Fibroblast of lung (primary cell): ENCODE data around the gene CHST15. TPM values are rescaled to one million over a fixed set of nuclear protein-coding genes. Genes with fewer than 3 reads are reported as not detected.

Experiments used
- DNase-seq, 2 donors: peaks; one replicate each; pipeline versions ENCODE4 v3.0.0 to v3.0.0-alpha.2; 2010; ENCODE audit warnings: low read depth in 2 of 2
- H2AFZ ChIP-seq: 2 replicates; pipeline ENCODE4 v1.5.1; 2012; ENCODE audit warnings: low read length, control low read depth, inconsistent platforms
- H3K27ac ChIP-seq: 2 replicates; pipeline ENCODE4 v1.5.1; 2011; ENCODE audit warnings: low read length, control low read depth; ENCODE audit not compliant: insufficient read depth
- H3K27me3 ChIP-seq: 2 replicates; pipeline ENCODE4 v1.5.1; 2011; ENCODE audit warnings: mild to moderate bottlenecking, low read length; ENCODE audit not compliant: control insufficient read depth, insufficient read depth
- H3K36me3 ChIP-seq: 2 replicates; pipeline ENCODE4 v1.5.1; 2011; ENCODE audit warnings: low read length; ENCODE audit not compliant: control insufficient read depth, insufficient read depth
- H3K4me1 ChIP-seq: 2 replicates; pipeline ENCODE4 v1.5.1; 2011; ENCODE audit warnings: low read length; ENCODE audit not compliant: control insufficient read depth, insufficient read depth; ENCODE audit errors: extremely low read depth
- H3K4me2 ChIP-seq: 2 replicates; pipeline ENCODE4 v1.5.1; 2011; ENCODE audit warnings: low read length, control low read depth; ENCODE audit not compliant: insufficient read depth; ENCODE audit errors: extremely low read depth
- H3K4me3 ChIP-seq, 4 experiments: fragments of 200-600 bp in 1 of 4; sonication (generic) in 1 of 4; replicated peaks in 1 of 4; 2 replicates each; pipeline ENCODE4 v1.5.1; 2011 to 2016; ENCODE audit warnings: low read length in 4 of 4, low read depth in 3 of 4, mild to moderate bottlenecking in 3 of 4, control low read depth in 2 of 4, inconsistent platforms in 1 of 4, mixed read lengths in 1 of 4; ENCODE audit not compliant: insufficient read depth in 1 of 4; ENCODE audit errors: control extremely low read depth in 1 of 4
- H3K79me2 ChIP-seq: 2 replicates; pipeline ENCODE4 v1.5.1; 2012; ENCODE audit warnings: mild to moderate bottlenecking, low read length, inconsistent platforms; ENCODE audit not compliant: control insufficient read depth, insufficient read depth
- H3K9ac ChIP-seq: 2 replicates; pipeline ENCODE4 v1.5.1; 2011; ENCODE audit warnings: mild to moderate bottlenecking, low read length, control low read depth; ENCODE audit not compliant: insufficient read depth
- H3K9me3 ChIP-seq: 2 replicates; pipeline ENCODE4 v1.5.1; 2012; ENCODE audit warnings: low read depth, low read length; ENCODE audit not compliant: control insufficient read depth, insufficient read depth
- H4K20me1 ChIP-seq: 2 replicates; pipeline ENCODE4 v1.5.1; 2011; ENCODE audit warnings: low read length; ENCODE audit not compliant: control insufficient read depth, insufficient read depth; ENCODE audit errors: extremely low read depth
- CTCF ChIP-seq, 2 donors: IDR thresholded peaks in 1 of 2; conservative IDR thresholded peaks in 1 of 2; 1 replicate in 1 of 2; 2 replicates in 1 of 2; pipeline ENCODE4 v1.5.1; 2011 to 2012; ENCODE audit warnings: low read length in 2 of 2, control low read depth in 1 of 2, inconsistent platforms in 1 of 2, low read depth in 1 of 2, mild to moderate bottlenecking in 1 of 2
- EZH2 ChIP-seq: IDR thresholded peaks from 2 replicates; pipeline ENCODE4 v1.5.1; 2012; ENCODE audit warnings: low read length, control low read depth, mild to moderate bottlenecking; ENCODE audit errors: missing control alignments
- polyA plus RNA-seq, 2 donors: library from polyadenylated mRNA; depleted of rRNA in 1 of 2; stranded (reverse) in 1 of 2; unstranded in 1 of 2; fragments of >200 nt; gene quantifications; 2 replicates each; pipeline ENCODE4 v1.2.1, GENCODE V29; 2011 to 2012; ENCODE audit warnings: missing spikeins in 1 of 2
- total RNA-seq: library from RNA; depleted of rRNA; stranded (reverse); fragments of >200 nt; gene quantifications from 2 replicates; pipeline ENCODE4 v1.2.1, GENCODE V29; 2014

CHST15 gene
- total and polyA plus RNA-seq, 2 donors (not counting 1 experiment from before 2014, with no cell fraction given) = 5.0 to 7.9 TPM

GRCh38 chr10:124066126-124066700 is 27.2 kb downstream of the CHST15 start:
- TF ChIP-seq EZH2 = no peak
- TF ChIP-seq CTCF (conservative IDR thresholded peaks at IDR 0.05 in 1 of 2, IDR thresholded peaks at IDR 0.05 in 1 of 2; ENCODE audit: low read depth in 1 of 2, low read length in 2 of 2) = no peak
- DNase-seq = no peak

GRCh38 chr10:124065382-124066125 is 27.8 kb downstream of the CHST15 start:
- H3K79me2 ChIP-seq = no peaks in the 10 kb centered on the region
- no peak overlapping the region for H2AFZ ChIP-seq
- H3K4me1 ChIP-seq = no peaks in the 10 kb centered on the region
- H3K9me3 ChIP-seq = no peaks in the 10 kb centered on the region
- H3K36me3 ChIP-seq = no peaks in the 10 kb centered on the region
- H3K27me3 ChIP-seq = no peaks in the 10 kb centered on the region
- no peaks in the 10 kb centered on the region for H4K20me1 ChIP-seq
- DNase-seq = no peak
- no peak overlapping the region for H3K27ac ChIP-seq
- TF ChIP-seq EZH2 (no peak), CTCF (conservative IDR thresholded peaks at IDR 0.05 in 1 of 2, IDR thresholded peaks at IDR 0.05 in 1 of 2; ENCODE audit: low read depth in 1 of 2, low read length in 2 of 2) (no peak)
- H3K4me3 ChIP-seq = no peak overlapping the region
- no peak overlapping the region for H3K9ac ChIP-seq
- H3K4me2 ChIP-seq = no peak overlapping the region

More at GRCh38 chr10:124066126-124066700, 27.2 kb downstream of the CHST15 start:
- Histone ChIP-seq H3K9me3 (no peaks in the 10 kb centered on the region), H4K20me1 (no peaks in the 10 kb centered on the region), H3K27ac (no peak overlapping the region), H3K4me1 (no peaks in the 10 kb centered on the region), H3K4me2 (no peak overlapping the region), H3K36me3 (no peaks in the 10 kb centered on the region), H3K9ac (no peak overlapping the region), H3K4me3 (no peak overlapping the region), H3K27me3 (no peaks in the 10 kb centered on the region), H3K79me2 (no peaks in the 10 kb centered on the region), H2AFZ (no peak overlapping the region)

- H3K36me3 ChIP-seq = no peaks in the 10 kb centered on the region
- no peaks in the 10 kb centered on the region for H3K27me3 ChIP-seq
- no peak overlapping the region for H3K4me3 ChIP-seq
- H3K9ac ChIP-seq = no peak overlapping the region
- H3K27ac ChIP-seq = no peak overlapping the region
- no peaks in the 10 kb centered on the region for H3K4me1 ChIP-seq
- TF ChIP-seq CTCF (conservative IDR thresholded peaks at IDR 0.05 in 1 of 2, IDR thresholded peaks at IDR 0.05 in 1 of 2; ENCODE audit: low read depth in 1 of 2, low read length in 2 of 2) = no peak
- H2AFZ ChIP-seq = no peak overlapping the region
- H3K9me3 ChIP-seq = no peaks in the 10 kb centered on the region
- DNase-seq = no peak
- H3K4me2 ChIP-seq = no peak overlapping the region
- H3K79me2 ChIP-seq = no peaks in the 10 kb centered on the region
- no peaks in the 10 kb centered on the region for H4K20me1 ChIP-seq
Measured at GRCh38 chr10:124064676-124065075, 28.7 kb downstream of the CHST15 start.
